Karpas-422 (cell line): Measurements from ENCODE around the gene SLC8A2. TPM values are rescaled to one million over a fixed set of nuclear protein-coding genes. Genes with fewer than 3 reads are reported as not detected.

Experiments
- DNase-seq: peaks from one replicate; pipeline ENCODE4 v3.0.0-alpha.2; 2015
- H2AFZ ChIP-seq: fragments of 200-600 bp; sonication (generic); 2 replicates; pipeline ENCODE4 v1.6.1; 2014; ENCODE audit warnings: antibody characterized with exemption, low read length, mixed read lengths
- H3K27ac ChIP-seq: fragments of 200-600 bp; sonication (generic); 2 replicates; pipeline ENCODE4 v1.5.1; 2014; ENCODE audit warnings: mild to moderate bottlenecking, low read length, moderate library complexity
- H3K27me3 ChIP-seq: fragments of 200-600 bp; sonication (generic); 2 replicates; pipeline ENCODE4 v1.6.1; 2014; ENCODE audit warnings: low read length, mixed read lengths
- H3K36me3 ChIP-seq: fragments of 200-600 bp; sonication (generic); 2 replicates; pipeline ENCODE4 v1.6.1; 2014; ENCODE audit warnings: low read length, mixed read lengths; ENCODE audit not compliant: insufficient read depth
- H3K4me1 ChIP-seq: fragments of 200-600 bp; sonication (generic); 2 replicates; pipeline ENCODE4 v1.6.1; 2014; ENCODE audit warnings: mild to moderate bottlenecking, low read length, mixed read lengths
- H3K4me2 ChIP-seq: fragments of 200-600 bp; sonication (generic); 2 replicates; pipeline ENCODE4 v1.6.1; 2014; ENCODE audit warnings: low read length, low read depth, mild to moderate bottlenecking; ENCODE audit not compliant: poor library complexity, severe bottlenecking
- H3K4me3 ChIP-seq: fragments of 200-600 bp; sonication (generic); 2 replicates; pipeline ENCODE4 v1.5.1; 2014; ENCODE audit warnings: mild to moderate bottlenecking, antibody characterized with exemption, low read length, mixed read lengths
- H3K79me2 ChIP-seq: fragments of 200-600 bp; sonication (generic); 2 replicates; pipeline ENCODE4 v1.6.1; 2014; ENCODE audit warnings: mild to moderate bottlenecking, low read length, mixed read lengths
- H3K9ac ChIP-seq: fragments of 200-600 bp; sonication (generic); 2 replicates; pipeline ENCODE4 v1.6.0; 2014; ENCODE audit warnings: low read length
- H3K9me2 ChIP-seq: fragments of 200-600 bp; sonication (generic), shearing (Covaris generic); replicated peaks from 2 replicates; pipeline ENCODE4 v1.6.0; 2014; ENCODE audit warnings: mild to moderate bottlenecking, low read length, moderate library complexity; ENCODE audit not compliant: insufficient read depth
- H3K9me3 ChIP-seq: fragments of 300-700, 200-600 bp; sonication (generic); 2 replicates; pipeline ENCODE4 v1.6.1; 2014; ENCODE audit warnings: low read length, mixed read lengths
- H4K20me1 ChIP-seq: fragments of 200-600 bp; sonication (generic); 2 replicates; pipeline ENCODE4 v1.6.1; 2014; ENCODE audit warnings: mild to moderate bottlenecking, antibody characterized with exemption, low read length, low read depth; ENCODE audit not compliant: insufficient read depth
- total RNA-seq: library from RNA; depleted of rRNA; stranded (reverse); fragments of >200 nt; shearing (Covaris generic); gene quantifications from 2 replicates; pipeline ENCODE4 v1.2.3, GENCODE V29; 2014; ENCODE audit warnings: low replicate concordance

SLC8A2 gene
- total RNA-seq, 1 experiment from 2014 or later = not detected

GRCh38 chr19:47507924-47508553, 36.3 kb upstream of the SLC8A2 start:
- no peak overlapping the region for H3K27ac ChIP-seq
- H4K20me1 ChIP-seq = peaks cover 18% of the 10 kb centered on the region
- no peak overlapping the region for H2AFZ ChIP-seq
- H3K4me3 ChIP-seq = no peak overlapping the region
- H3K9me3 ChIP-seq = no peaks in the 10 kb centered on the region
- H3K9me2 ChIP-seq = no peaks in the 10 kb centered on the region
- DNase-seq = no peak
- H3K36me3 ChIP-seq = 0 out of 2 replicates have a peak, but pooled peaks cover 3% of the 10 kb centered on the region
- H3K27me3 ChIP-seq = no peaks in the 10 kb centered on the region
- peaks cover 70% of the 10 kb centered on the region for H3K79me2 ChIP-seq
- H3K4me1 ChIP-seq = peaks cover 7% of the 10 kb centered on the region
- H3K9ac ChIP-seq = no peak overlapping the region
- H3K4me2 ChIP-seq = no peak overlapping the region

GRCh38 chr19:47507012-47507411, 35.3 kb upstream of the SLC8A2 start:
- no peak for DNase-seq
- Histone ChIP-seq H3K4me3 (no peak overlapping the region), H3K4me2 (no peak overlapping the region), H4K20me1 (peaks cover 16% of the 10 kb centered on the region), H3K36me3 (0 out of 2 replicates have a peak, but pooled peaks cover 3% of the 10 kb centered on the region), H3K79me2 (peaks cover 59% of the 10 kb centered on the region), H3K27me3 (no peaks in the 10 kb centered on the region), H2AFZ (no peak overlapping the region), H3K4me1 (no peaks in the 10 kb centered on the region), H3K9me2 (no peaks in the 10 kb centered on the region), H3K27ac (no peak overlapping the region), H3K9ac (no peak overlapping the region), H3K9me3 (no peaks in the 10 kb centered on the region)

GRCh38 chr19:47506459-47506858, 34.8 kb upstream of the SLC8A2 start:
- Histone ChIP-seq H3K79me2 (peaks cover 54% of the 10 kb centered on the region), H3K36me3 (0 out of 2 replicates have a peak, but pooled peaks cover 3% of the 10 kb centered on the region), H4K20me1 (peaks cover 16% of the 10 kb centered on the region)

GRCh38 chr19:47505506-47505905, 33.8 kb upstream of the SLC8A2 start:
- H3K4me2 ChIP-seq = no peak overlapping the region
- H2AFZ ChIP-seq = no peak overlapping the region
- no peak for DNase-seq
- H3K36me3 ChIP-seq = 0 out of 2 replicates have a peak, but pooled peaks cover 3% of the 10 kb centered on the region
- no peaks in the 10 kb centered on the region for H3K9me3 ChIP-seq
- peaks cover 15% of the 10 kb centered on the region for H4K20me1 ChIP-seq
- no peak overlapping the region for H3K27ac ChIP-seq
- H3K9ac ChIP-seq = no peak overlapping the region
- peaks cover 44% of the 10 kb centered on the region for H3K79me2 ChIP-seq
- H3K4me1 ChIP-seq = no peaks in the 10 kb centered on the region
- no peaks in the 10 kb centered on the region for H3K27me3 ChIP-seq
- H3K9me2 ChIP-seq = no peaks in the 10 kb centered on the region
- H3K4me3 ChIP-seq = no peak overlapping the region

More at GRCh38 chr19:47506459-47506858, 34.8 kb upstream of the SLC8A2 start:
- Histone ChIP-seq H3K4me2 (no peak overlapping the region), H3K4me1 (no peaks in the 10 kb centered on the region), H3K27me3 (no peaks in the 10 kb centered on the region), H3K9me3 (no peaks in the 10 kb centered on the region), H3K4me3 (no peak overlapping the region), H3K9me2 (no peaks in the 10 kb centered on the region), H2AFZ (no peak overlapping the region), H3K9ac (no peak overlapping the region), H3K27ac (no peak overlapping the region)
- DNase-seq = no peak

- H3K27ac ChIP-seq = no peak overlapping the region
- H3K27me3 ChIP-seq = no peaks in the 10 kb centered on the region
- no peak for DNase-seq
- no peaks in the 10 kb centered on the region for H3K4me1 ChIP-seq
- peaks cover 4% of the 10 kb centered on the region; the same call in 1 of the 2 replicates for H4K20me1 ChIP-seq
- no peak overlapping the region for H3K4me2 ChIP-seq
- no peak overlapping the region for H3K9ac ChIP-seq
- no peaks in the 10 kb centered on the region for H3K9me2 ChIP-seq
- H3K79me2 ChIP-seq = peaks cover 29% of the 10 kb centered on the region
- no peaks in the 10 kb centered on the region for H3K9me3 ChIP-seq
- H3K4me3 ChIP-seq = no peak overlapping the region
- no peak overlapping the region for H2AFZ ChIP-seq
- H3K36me3 ChIP-seq = 0 out of 2 replicates have a peak, but pooled peaks cover 3% of the 10 kb centered on the region
Measured at GRCh38 chr19:47503826-47504150, 32.1 kb upstream of the SLC8A2 start.

GRCh38 chr19:47503130-47503825, 31.6 kb upstream of the SLC8A2 start:
- H3K9me2 ChIP-seq = no peaks in the 10 kb centered on the region
- H3K27ac ChIP-seq = no peak overlapping the region
- no peak overlapping the region for H3K9ac ChIP-seq
- no peaks in the 10 kb centered on the region for H3K27me3 ChIP-seq
- no peaks in the 10 kb centered on the region for H3K9me3 ChIP-seq
- H2AFZ ChIP-seq = no peak overlapping the region
- no peak overlapping the region for H3K4me2 ChIP-seq
- H3K79me2 ChIP-seq = peaks cover 24% of the 10 kb centered on the region
- H4K20me1 ChIP-seq = peaks cover 4% of the 10 kb centered on the region; the same call in 1 of the 2 replicates
- no peak overlapping the region for H3K4me3 ChIP-seq
- DNase-seq = no peak
- 0 out of 2 replicates have a peak, but pooled peaks cover 3% of the 10 kb centered on the region for H3K36me3 ChIP-seq
- no peaks in the 10 kb centered on the region for H3K4me1 ChIP-seq

GRCh38 chr19:47499863-47500830, 28.5 kb upstream of the SLC8A2 start:
- no peaks in the 10 kb centered on the region for H3K9me2 ChIP-seq
- no peaks in the 10 kb centered on the region for H3K4me1 ChIP-seq
- no peak overlapping the region for H3K4me3 ChIP-seq
- H4K20me1 ChIP-seq = 0 out of 2 replicates have a peak, but pooled peaks cover 1% of the 10 kb centered on the region
- H3K79me2 ChIP-seq = peaks cover 3% of the 10 kb centered on the region; the same call in 1 of the 2 replicates
- H3K36me3 ChIP-seq = 0 out of 2 replicates have a peak, but pooled peaks cover 3% of the 10 kb centered on the region
- H3K9ac ChIP-seq = no peak overlapping the region
- H3K9me3 ChIP-seq = no peaks in the 10 kb centered on the region
- no peak overlapping the region for H3K27ac ChIP-seq
- no peak for DNase-seq
- H2AFZ ChIP-seq = no peak overlapping the region
- H3K4me2 ChIP-seq = no peak overlapping the region
- H3K27me3 ChIP-seq = no peaks in the 10 kb centered on the region
